GM12865 (cell line): Measurements from ENCODE around the gene EFNA3.
A peak's percentile ranks its signal among the peaks of the same experiment; 100 is the strongest.

Experiments used
- DNase-seq: peaks from one replicate; pipeline ENCODE4 v3.0.0; 2010; ENCODE audit warnings: low read depth
- H3K4me3 ChIP-seq: 2 replicates; pipeline ENCODE4 v1.5.1; 2011; ENCODE audit warnings: mild to moderate bottlenecking, low read depth, low read length, control low read depth
- CTCF ChIP-seq: IDR thresholded peaks from 2 replicates; pipeline ENCODE4 v1.5.1; 2011; ENCODE audit warnings: low read length, control low read depth, low read depth, inconsistent platforms; ENCODE audit not compliant: insufficient read depth; ENCODE audit errors: missing control alignments

EFNA3 gene

GRCh38 chr1:155131856-155132255 lies 53.2 kb downstream of the EFNA3 start:
- no peak for TF ChIP-seq CTCF
- DNase-seq: no peak
- H3K4me3 ChIP-seq: no peak overlapping the region

- TF ChIP-seq CTCF: no peak
- no peak for DNase-seq
- no peak overlapping the region for H3K4me3 ChIP-seq
These were observed 55.2 kb downstream of the EFNA3 start for GRCh38 chr1:155133799-155134281.

GRCh38 chr1:155134322-155134721 lies 55.7 kb downstream of the EFNA3 start:
- TF ChIP-seq CTCF: no peak
- H3K4me3 ChIP-seq: no peak overlapping the region
- no peak for DNase-seq

- no peak for TF ChIP-seq CTCF
- peak; percentile 68 for DNase-seq
- peak overlapping the region; percentile 90 for H3K4me3 ChIP-seq
These were observed 56.3 kb downstream of the EFNA3 start for GRCh38 chr1:155134880-155135414.

GRCh38 chr1:155135415-155136028 lies 56.9 kb downstream of the EFNA3 start, which contains the start of gene SLC50A1:
SLC50A1 (plus strand) TSS chr1:155135852; CDS start chr1:155135912, 60 bp downstream.
- peak; percentile 95 for DNase-seq
- TF ChIP-seq CTCF: no peak
- peak within 1 kb of the TSS; percentile 90 for H3K4me3 ChIP-seq

- H3K4me3 ChIP-seq: peak overlapping the region; percentile 90
- no peak for TF ChIP-seq CTCF
- no peak for DNase-seq
These were observed 58.1 kb downstream of the EFNA3 start for GRCh38 chr1:155136748-155137147.
